Testis (tissue), 3 donors: ENCODE results near the gene NYAP2. TPM values are rescaled to one million over a fixed set of nuclear protein-coding genes. Genes with fewer than 3 reads are reported as not detected.

ENCODE experiments used
- DNase-seq: peaks from one replicate; pipeline ENCODE4 v3.0.0-alpha.2; 2019
- H3K27ac ChIP-seq, 2 donors: fragments of 200-600 bp; sonication (generic); one replicate each; pipeline ENCODE4 v1.5.1; 2019
- H3K27me3 ChIP-seq: fragments of 200-600 bp; sonication (generic); one replicate; pipeline ENCODE4 v1.5.1; 2019
- H3K36me3 ChIP-seq: fragments of 200-600 bp; sonication (generic); one replicate; pipeline ENCODE4 v1.5.1; 2017; ENCODE audit warnings: low read depth; ENCODE audit errors: missing control alignments
- H3K4me1 ChIP-seq: fragments of 200-600 bp; sonication (generic); one replicate; pipeline ENCODE4 v1.5.1; 2019
- H3K4me3 ChIP-seq, 2 donors: fragments of 200-600 bp; sonication (generic); one replicate each; pipeline ENCODE4 v1.5.1; 2017 to 2019
- H3K9me3 ChIP-seq: fragments of 200-600 bp; sonication (generic); one replicate; pipeline ENCODE4 v1.5.1; 2017
- CTCF ChIP-seq, 3 experiments: fragments of 450-650 bp in 2 of 3; fragments of 200-600 bp in 1 of 3; sonication (generic) in 1 of 3; IDR thresholded peaks; one replicate each; pipeline ENCODE4 v1.5.1; 2016 to 2019; ENCODE audit warnings: antibody characterized with exemption in 3 of 3, mild to moderate bottlenecking in 2 of 3, moderate library complexity in 1 of 3
- POLR2A ChIP-seq: fragments of 450-650 bp; IDR thresholded peaks from one replicate; pipeline ENCODE4 v1.6.1; 2017; ENCODE audit warnings: antibody characterized with exemption, mild to moderate bottlenecking, moderate library complexity
- whole genome bisulfite sequencing, 2 donors: methylation state at CpG; one replicate each; pipeline ENCODE4 v1.1.5; 2018; 5-methylcytosine and 5-hydroxymethylcytosine counted together
- intact Hi-C: fragments of 100-400 bp; cut with DNase I; formaldehyde crosslinking; loops from one replicate; pipeline ENCODE4 v1.15.1; 2023; ENCODE audit warnings: low total_unique reads
- polyA plus RNA-seq: library from polyadenylated mRNA; stranded (reverse); fragments of 350-450 nt; fragmentation: Illumina TruSeq; extraction: RNeasy Lipid Tissue Mini Kit (QIAGEN cat#74804); gene quantifications from one replicate; pipeline ENCODE4 v1.2.3, GENCODE V29; 2014; ENCODE audit warnings: low read depth, low replicate concordance; ENCODE audit not compliant: insufficient read depth
- small RNA-seq, 2 donors: library from RNA; depleted of rRNA; stranded (forward); fragments of <200 nt; gene quantifications; one replicate each; pipeline ENCODE3, GENCODE V24; 2016
- total RNA-seq, 2 donors: library from RNA; depleted of rRNA; stranded (reverse); fragments of >200 nt; gene quantifications; one replicate each; pipeline ENCODE4 v1.2.3, GENCODE V29; 2016

NYAP2 gene
- total and polyA plus RNA-seq, 3 donors from 2014 or later = 0.17 to 0.25 (median 0.24) TPM

- H3K9me3 ChIP-seq = no peaks in the 10 kb centered on the region
- H3K27me3 ChIP-seq = no peaks in the 10 kb centered on the region
- H3K27ac ChIP-seq = no peak overlapping the region
- no peak overlapping the region for H3K4me3 ChIP-seq
- intact Hi-C loops = no loop called here
- no peak for DNase-seq
- TF ChIP-seq POLR2A = no peak
- TF ChIP-seq CTCF (IDR thresholded peaks at IDR 0.05) = no peak
- WGBS, 2 donors = 83 to 85% methylated on average over 1 of the region's 1 CpG
- H3K4me1 ChIP-seq = no peaks in the 10 kb centered on the region
- H3K36me3 ChIP-seq = no peaks in the 10 kb centered on the region
Measured at GRCh38 chr2:225690153-225690552, 290.6 kb downstream of the NYAP2 start.

- intact Hi-C loops = no loop called here
- TF ChIP-seq CTCF (IDR thresholded peaks at IDR 0.05) = no peak
- DNase-seq = no peak
- WGBS, 2 donors = 86 to 94% methylated on average over 3 of the region's 3 CpGs
- no peak overlapping the region for H3K4me3 ChIP-seq
- H3K36me3 ChIP-seq = no peaks in the 10 kb centered on the region
- no peak overlapping the region for H3K27ac ChIP-seq
- H3K4me1 ChIP-seq = no peaks in the 10 kb centered on the region
- H3K27me3 ChIP-seq = no peaks in the 10 kb centered on the region
- no peaks in the 10 kb centered on the region for H3K9me3 ChIP-seq
Measured at GRCh38 chr2:225691711-225692110, 292.2 kb downstream of the NYAP2 start.

GRCh38 chr2:225693259-225693658, 293.7 kb downstream of the NYAP2 start:
- Histone ChIP-seq H3K9me3 (no peaks in the 10 kb centered on the region), H3K4me3 (no peak overlapping the region), H3K27me3 (no peaks in the 10 kb centered on the region), H3K36me3 (no peaks in the 10 kb centered on the region), H3K27ac (no peak overlapping the region), H3K4me1 (no peaks in the 10 kb centered on the region)
- TF ChIP-seq CTCF (IDR thresholded peaks at IDR 0.05) (no peak), POLR2A (no peak)
- no peak for DNase-seq
- intact Hi-C loops = no loop called here
- 80% methylated on average over 5 of the region's 5 CpGs for WGBS, 2 donors

GRCh38 chr2:225694664-225695063, 295.2 kb downstream of the NYAP2 start:
- DNase-seq = no peak
- H3K4me1 ChIP-seq = no peaks in the 10 kb centered on the region
- no peak overlapping the region for H3K27ac ChIP-seq
- H3K27me3 ChIP-seq = no peaks in the 10 kb centered on the region
- no peaks in the 10 kb centered on the region for H3K9me3 ChIP-seq
- H3K36me3 ChIP-seq = no peaks in the 10 kb centered on the region
- intact Hi-C loops = no loop called here
- TF ChIP-seq POLR2A (no peak), CTCF (IDR thresholded peaks at IDR 0.05) (no peak)
- no peak overlapping the region for H3K4me3 ChIP-seq

GRCh38 chr2:225697936-225698335, 298.4 kb downstream of the NYAP2 start:
- intact Hi-C loops = no loop called here
- TF ChIP-seq CTCF (IDR thresholded peaks at IDR 0.05) = no peak
- TF ChIP-seq POLR2A = no peak
- no peaks in the 10 kb centered on the region for H3K27me3 ChIP-seq
- H3K4me1 ChIP-seq = no peaks in the 10 kb centered on the region
- H3K9me3 ChIP-seq = no peaks in the 10 kb centered on the region
- 89 to 91% methylated on average over 2 of the region's 2 CpGs for WGBS, 2 donors
- no peaks in the 10 kb centered on the region for H3K36me3 ChIP-seq
- no peak overlapping the region for H3K4me3 ChIP-seq
- no peak for DNase-seq
- H3K27ac ChIP-seq = no peak overlapping the region

Small RNA genes lying within 50 kb of the gene (small RNA-seq; reads per million reads assigned to genes)
- gene AC016717.1 = 0 reads per million in 2 donors
